ENCODE measurements around the gene HCRT. TPM values are rescaled to one million over a fixed set of nuclear protein-coding genes. Genes with fewer than 3 reads are reported as not detected.
A peak's percentile ranks its signal among the peaks of the same experiment; 100 is the strongest.
"Not testable (repeated sequence)": the region's sequence is repeated elsewhere in the genome, so short reads cannot be mapped to it uniquely, and the experiment has no call there.

The HCRT gene
- total RNA-seq (not detected), total RNA-seq (0 to 0.23 reads per million in 2 donors)

- no peaks in the 10 kb centered on the region for H3K27me3 Mint-ChIP-seq
- peak within 1 kb of the TSS; percentile 95 for H3K4me3 Mint-ChIP-seq
- H3K9me3 ChIP-seq (ENCODE audit: control insufficient read depth, low read length, poor library complexity, severe bottlenecking), result no peaks in the 10 kb centered on the region
- DNase-seq (no peak), ATAC-seq (no peak)
- H3K36me3 Mint-ChIP-seq (ENCODE audit: low read depth), result peaks cover 3% of the 10 kb centered on the region
- H3K4me1 Mint-ChIP-seq, result peaks cover 25% of the 10 kb centered on the region
- peak within 1 kb of the TSS; percentile 77 for H3K27ac Mint-ChIP-seq
These were observed at the start of gene HCRT for GRCh38 chr17:42184713-42185620. HCRT (minus strand) TSS chr17:42185452; CDS start chr17:42185365, 87 bp downstream.

- DNase-seq, result no peak
- Mint-ChIP-seq H3K27ac (peak overlapping the region; percentile 86), H3K36me3 (ENCODE audit: low read depth) (no peaks in the 10 kb centered on the region)
These were observed 48.7 kb upstream of the HCRT start for GRCh38 chr17:42233994-42234393.

GRCh38 chr17:42233156-42233555 lies 47.9 kb upstream of the HCRT start:
- H3K9me3 ChIP-seq (ENCODE audit: control insufficient read depth, low read length, poor library complexity, severe bottlenecking), result no peaks in the 10 kb centered on the region
- no peak for ATAC-seq
- Mint-ChIP-seq H3K4me3 (no peak overlapping the region), H3K36me3 (ENCODE audit: low read depth) (no peaks in the 10 kb centered on the region), H3K4me1 (peaks cover 27% of the 10 kb centered on the region), H3K27me3 (no peaks in the 10 kb centered on the region), H3K27ac (peak overlapping the region; percentile 86)
- DNase-seq, result no peak

More at GRCh38 chr17:42233994-42234393, 48.7 kb upstream of the HCRT start:
- Mint-ChIP-seq H3K4me3 (no peak overlapping the region), H3K27me3 (no peaks in the 10 kb centered on the region), H3K4me1 (peaks cover 27% of the 10 kb centered on the region)
- H3K9me3 ChIP-seq (ENCODE audit: control insufficient read depth, low read length, poor library complexity, severe bottlenecking), result no peaks in the 10 kb centered on the region
- ATAC-seq, result no peak

- ATAC-seq, result peak; percentile 32
These were observed 45.0 kb upstream of the HCRT start for GRCh38 chr17:42230225-42230624.

GRCh38 chr17:42227849-42228700 lies 42.8 kb upstream of the HCRT start:
- Mint-ChIP-seq H3K4me1 (peaks cover 7% of the 10 kb centered on the region), H3K27me3 (no peaks in the 10 kb centered on the region), H3K4me3 (no peak overlapping the region), H3K36me3 (ENCODE audit: low read depth) (no peaks in the 10 kb centered on the region), H3K27ac (peak overlapping the region; percentile 85)
- no peaks in the 10 kb centered on the region for H3K9me3 ChIP-seq (ENCODE audit: control insufficient read depth, low read length, poor library complexity, severe bottlenecking)
- ATAC-seq (no peak), DNase-seq (no peak)

More at GRCh38 chr17:42230225-42230624, 45.0 kb upstream of the HCRT start:
- no peak for DNase-seq
- Mint-ChIP-seq H3K4me3 (no peak overlapping the region), H3K4me1 (peaks cover 17% of the 10 kb centered on the region), H3K27ac (no peak overlapping the region), H3K27me3 (no peaks in the 10 kb centered on the region), H3K36me3 (ENCODE audit: low read depth) (no peaks in the 10 kb centered on the region)
- H3K9me3 ChIP-seq (ENCODE audit: control insufficient read depth, low read length, poor library complexity, severe bottlenecking), result no peaks in the 10 kb centered on the region

- Mint-ChIP-seq H3K27me3 (no peaks in the 10 kb centered on the region), H3K27ac (no peak overlapping the region), H3K4me3 (no peak overlapping the region), H3K4me1 (peaks cover 11% of the 10 kb centered on the region), H3K36me3 (ENCODE audit: low read depth) (peaks cover 5% of the 10 kb centered on the region)
- DNase-seq (no peak), ATAC-seq (no peak)
- H3K9me3 ChIP-seq (ENCODE audit: control insufficient read depth, low read length, poor library complexity, severe bottlenecking), result no peaks in the 10 kb centered on the region
These were observed 40.4 kb upstream of the HCRT start for GRCh38 chr17:42225646-42226045.

GRCh38 chr17:42224651-42225050 lies 39.4 kb upstream of the HCRT start:
- ATAC-seq (no peak), DNase-seq (no peak)
- H3K4me3 Mint-ChIP-seq, result no peak overlapping the region
- peak overlapping the region; percentile 34 for H3K27ac Mint-ChIP-seq
- H3K9me3 ChIP-seq (ENCODE audit: control insufficient read depth, low read length, poor library complexity, severe bottlenecking), result no peaks in the 10 kb centered on the region
- H3K27me3 Mint-ChIP-seq, result no peaks in the 10 kb centered on the region
- peaks cover 8% of the 10 kb centered on the region for H3K4me1 Mint-ChIP-seq
- peaks cover 5% of the 10 kb centered on the region for H3K36me3 Mint-ChIP-seq (ENCODE audit: low read depth)

- Mint-ChIP-seq H3K27me3 (no peaks in the 10 kb centered on the region), H3K27ac (peak overlapping the region; percentile 45), H3K4me3 (peak overlapping the region; percentile 53), H3K4me1 (peaks cover 5% of the 10 kb centered on the region), H3K36me3 (ENCODE audit: low read depth) (peaks cover 8% of the 10 kb centered on the region)
- DNase-seq (peak; percentile 32 to 42 (median 34)), ATAC-seq (peak; percentile 94)
- H3K9me3 ChIP-seq (ENCODE audit: control insufficient read depth, low read length, poor library complexity, severe bottlenecking), result no peaks in the 10 kb centered on the region
These were observed 36.9 kb upstream of the HCRT start for GRCh38 chr17:42221886-42222745.

- not testable (repeated sequence) for DNase-seq; H3K36me3 Mint-ChIP-seq (ENCODE audit: low read depth); H3K4me3 Mint-ChIP-seq; ATAC-seq; H3K27ac Mint-ChIP-seq; H3K4me1 Mint-ChIP-seq; H3K27me3 Mint-ChIP-seq; H3K9me3 ChIP-seq (ENCODE audit: control insufficient read depth, low read length, poor library complexity, severe bottlenecking)
These were observed 34.0 kb upstream of the HCRT start for GRCh38 chr17:42219280-42219679.

GRCh38 chr17:42214156-42214555 lies 28.9 kb upstream of the HCRT start:
- peaks cover 6% of the 10 kb centered on the region for H3K36me3 Mint-ChIP-seq (ENCODE audit: low read depth)
- no peaks in the 10 kb centered on the region for H3K9me3 ChIP-seq (ENCODE audit: control insufficient read depth, low read length, poor library complexity, severe bottlenecking)
- H3K27ac Mint-ChIP-seq, result no peak overlapping the region
- ATAC-seq, result no peak
- H3K27me3 Mint-ChIP-seq, result no peaks in the 10 kb centered on the region
- DNase-seq, result no peak
- no peaks in the 10 kb centered on the region for H3K4me1 Mint-ChIP-seq
- no peak overlapping the region for H3K4me3 Mint-ChIP-seq

- no peaks in the 10 kb centered on the region for H3K4me1 Mint-ChIP-seq
- DNase-seq (no peak), ATAC-seq (no peak)
- H3K27ac Mint-ChIP-seq, result no peak overlapping the region
- no peaks in the 10 kb centered on the region for H3K27me3 Mint-ChIP-seq
- peaks cover 6% of the 10 kb centered on the region for H3K36me3 Mint-ChIP-seq (ENCODE audit: low read depth)
- no peaks in the 10 kb centered on the region for H3K9me3 ChIP-seq (ENCODE audit: control insufficient read depth, low read length, poor library complexity, severe bottlenecking)
- H3K4me3 Mint-ChIP-seq, result no peak overlapping the region
These were observed 27.1 kb upstream of the HCRT start for GRCh38 chr17:42212382-42212781.

GRCh38 chr17:42211921-42212341 lies 26.7 kb upstream of the HCRT start:
- not testable (repeated sequence) for ATAC-seq; H3K4me3 Mint-ChIP-seq; H3K36me3 Mint-ChIP-seq (ENCODE audit: low read depth); H3K27me3 Mint-ChIP-seq; DNase-seq; H3K27ac Mint-ChIP-seq; H3K9me3 ChIP-seq (ENCODE audit: control insufficient read depth, low read length, poor library complexity, severe bottlenecking); H3K4me1 Mint-ChIP-seq
